WERI-Rb-1 (cell line): ENCODE measurements around the gene PRKAG2.

ENCODE experiments used
- DNase-seq: peaks from one replicate; pipeline ENCODE4 v3.0.0-alpha.2; 2020
- H3K27ac ChIP-seq: fragments of 250-450 bp; sonication (Bioruptor Pico); 2 replicates; pipeline ENCODE4 v1.5.1; 2020; ENCODE audit warnings: mild to moderate bottlenecking, moderate library complexity
- H3K27me3 ChIP-seq: fragments of 250-450 bp; sonication (Bioruptor Pico); 2 replicates; pipeline ENCODE4 v1.5.1; 2021; ENCODE audit warnings: mild to moderate bottlenecking, low read depth, moderate library complexity; ENCODE audit not compliant: insufficient read depth, severe bottlenecking
- H3K36me3 ChIP-seq: fragments of 250-450 bp; sonication (Bioruptor Pico); 2 replicates; pipeline ENCODE4 v1.5.1; 2020; ENCODE audit warnings: mild to moderate bottlenecking, moderate library complexity
- H3K4me3 ChIP-seq: 2 replicates; pipeline ENCODE4 v1.5.1; 2011; ENCODE audit warnings: low read depth, mild to moderate bottlenecking, control low read depth, low read length
- H3K9me3 ChIP-seq: fragments of 250-450 bp; sonication (Bioruptor Pico); 2 replicates; pipeline ENCODE4 v1.5.1; 2021; ENCODE audit warnings: mild to moderate bottlenecking, moderate library complexity; ENCODE audit not compliant: severe bottlenecking
- TF ChIP-seq, protein P1 (sequence below): IDR thresholded peaks from 2 replicates; pipeline ENCODE4 v1.5.1; 2011; ENCODE audit warnings: low read depth, mild to moderate bottlenecking, control low read depth, inconsistent platforms, low read length

Gene PRKAG2

GRCh38 chr7:151509670-151510333, 367.1 kb downstream of the PRKAG2 start:
- H3K4me3 ChIP-seq: no peak overlapping the region
- no peak for DNase-seq
- TF ChIP-seq, protein P1, sequence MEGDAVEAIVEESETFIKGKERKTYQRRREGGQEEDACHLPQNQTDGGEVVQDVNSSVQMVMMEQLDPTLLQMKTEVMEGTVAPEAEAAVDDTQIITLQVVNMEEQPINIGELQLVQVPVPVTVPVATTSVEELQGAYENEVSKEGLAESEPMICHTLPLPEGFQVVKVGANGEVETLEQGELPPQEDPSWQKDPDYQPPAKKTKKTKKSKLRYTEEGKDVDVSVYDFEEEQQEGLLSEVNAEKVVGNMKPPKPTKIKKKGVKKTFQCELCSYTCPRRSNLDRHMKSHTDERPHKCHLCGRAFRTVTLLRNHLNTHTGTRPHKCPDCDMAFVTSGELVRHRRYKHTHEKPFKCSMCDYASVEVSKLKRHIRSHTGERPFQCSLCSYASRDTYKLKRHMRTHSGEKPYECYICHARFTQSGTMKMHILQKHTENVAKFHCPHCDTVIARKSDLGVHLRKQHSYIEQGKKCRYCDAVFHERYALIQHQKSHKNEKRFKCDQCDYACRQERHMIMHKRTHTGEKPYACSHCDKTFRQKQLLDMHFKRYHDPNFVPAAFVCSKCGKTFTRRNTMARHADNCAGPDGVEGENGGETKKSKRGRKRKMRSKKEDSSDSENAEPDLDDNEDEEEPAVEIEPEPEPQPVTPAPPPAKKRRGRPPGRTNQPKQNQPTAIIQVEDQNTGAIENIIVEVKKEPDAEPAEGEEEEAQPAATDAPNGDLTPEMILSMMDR: no peak
- no peak overlapping the region for H3K27ac ChIP-seq
- H3K27me3 ChIP-seq: no peaks in the 10 kb centered on the region
- H3K36me3 ChIP-seq: no peaks in the 10 kb centered on the region
- H3K9me3 ChIP-seq: no peaks in the 10 kb centered on the region

DNA sequence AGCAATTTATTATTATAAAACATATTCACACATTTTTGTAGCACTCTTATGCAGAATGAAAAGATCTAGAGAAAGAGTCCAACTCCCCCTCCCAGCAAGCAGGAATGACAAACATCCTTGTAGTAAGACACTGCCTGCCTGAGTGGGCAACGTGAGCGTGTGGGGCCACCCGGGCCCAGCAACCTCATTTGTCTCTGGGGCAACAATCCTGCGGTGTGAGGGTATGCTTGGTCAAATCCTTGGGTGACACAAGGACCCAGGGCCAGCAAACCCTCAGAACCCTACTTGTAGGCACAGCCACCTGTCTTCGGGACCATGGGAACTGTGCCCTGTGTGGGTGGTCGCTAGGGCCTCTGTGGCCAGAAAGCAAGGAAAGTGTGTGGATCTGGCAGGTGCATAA, 367.9 kb downstream of the PRKAG2 start:
- TF ChIP-seq, protein P1: no peak
- no peak overlapping the region for H3K4me3 ChIP-seq
- H3K9me3 ChIP-seq: no peaks in the 10 kb centered on the region
- no peak overlapping the region for H3K27ac ChIP-seq
- no peaks in the 10 kb centered on the region for H3K27me3 ChIP-seq
- H3K36me3 ChIP-seq: no peaks in the 10 kb centered on the region
- no peak for DNase-seq

DNA sequence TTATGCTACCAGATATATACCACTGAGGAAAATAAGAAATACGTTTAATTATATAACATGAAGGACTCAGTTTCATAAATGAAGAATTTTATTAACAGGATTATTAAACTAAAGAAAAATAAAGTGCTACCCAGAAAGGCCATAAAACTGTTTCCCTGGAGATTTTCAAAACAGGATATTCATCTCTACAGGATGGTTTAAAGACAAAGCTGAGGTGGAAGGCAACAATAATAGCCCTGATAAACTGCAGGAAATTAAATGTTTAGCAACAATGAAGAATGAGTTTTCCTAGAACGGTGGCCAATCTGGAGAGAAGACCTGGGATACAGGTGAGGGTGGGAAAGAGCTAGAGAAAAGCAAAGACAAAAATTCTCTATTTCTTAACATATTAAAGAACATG, 369.1 kb downstream of the PRKAG2 start:
- TF ChIP-seq, protein P1: no peak
- Histone ChIP-seq H3K9me3 (no peaks in the 10 kb centered on the region), H3K36me3 (no peaks in the 10 kb centered on the region), H3K4me3 (no peak overlapping the region), H3K27ac (no peak overlapping the region), H3K27me3 (no peaks in the 10 kb centered on the region)
- DNase-seq: no peak

DNA sequence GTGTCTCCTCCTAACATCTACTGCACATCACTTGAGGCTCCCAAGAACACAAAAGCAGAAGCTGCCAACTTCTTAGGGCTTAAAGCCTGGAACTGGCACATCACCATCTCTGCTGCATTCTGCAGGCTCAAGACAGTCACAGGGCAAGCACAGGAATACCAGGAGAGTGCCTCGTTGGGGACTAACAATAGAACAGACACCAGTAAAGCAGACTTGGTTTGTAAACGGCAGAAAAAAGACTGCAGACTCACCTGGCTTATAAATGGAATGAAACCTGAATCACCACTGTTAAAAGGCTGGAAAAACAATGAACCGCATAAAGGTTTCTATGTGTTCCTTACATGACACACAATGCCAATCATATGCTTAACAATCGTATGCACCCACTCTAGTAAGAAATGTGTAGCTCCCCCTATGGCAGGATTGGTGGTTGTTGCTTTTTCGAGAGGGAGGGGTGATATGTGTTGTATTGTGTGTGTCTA, 370.0 kb downstream of the PRKAG2 start:
- H3K27me3 ChIP-seq: no peaks in the 10 kb centered on the region
- TF ChIP-seq, protein P1: peak; percentile 38; the same call in 1 of the 2 replicates
- no peaks in the 10 kb centered on the region for H3K9me3 ChIP-seq
- H3K36me3 ChIP-seq: no peaks in the 10 kb centered on the region
- H3K4me3 ChIP-seq: no peak overlapping the region
- no peak overlapping the region for H3K27ac ChIP-seq
- DNase-seq: no peak
